ENCODE data around the gene SARDH. TPM values are rescaled to one million over a fixed set of nuclear protein-coding genes. Genes with fewer than 3 reads are reported as not detected.

The SARDH gene
- total RNA-seq, 4 donors from 2014 or later: 0.39 to 2.9 (median 0.51) TPM

- DNase-seq (ENCODE audit: extremely low spot score): no peak
- no peaks in the 10 kb centered on the region for H3K4me1 ChIP-seq
- no peaks in the 10 kb centered on the region for H3K9me3 ChIP-seq
- H3K4me3 ChIP-seq: no peak overlapping the region
- no peaks in the 10 kb centered on the region for H3K36me3 ChIP-seq
- H3K27ac ChIP-seq (replicated peaks in 1 of 4): no peak overlapping the region
- H3K27me3 ChIP-seq: peaks cover 0 to 13% (median 0%) of the 10 kb centered on the region in 4 donors
- no peak for TF ChIP-seq CTCF (IDR thresholded peaks at IDR 0.05)
- TF ChIP-seq POLR2AphosphoS5 (IDR thresholded peaks at IDR 0.05): no peak
- no peak for TF ChIP-seq EP300 (IDR thresholded peaks at IDR 0.05)
- no peak for TF ChIP-seq POLR2A (IDR thresholded peaks at IDR 0.05; ENCODE audit: low read depth)
- intact Hi-C loops (cut with DNase I): no loop called here
- WGBS: 96% methylated on average over 10 of the region's 10 CpGs
Measured at GRCh38 chr9:133693116-133693515, 45.0 kb downstream of the SARDH start.

- Histone ChIP-seq H3K9me3 (no peaks in the 10 kb centered on the region), H3K27me3 (peaks cover 0 to 13% (median 0%) of the 10 kb centered on the region in 4 donors), H3K4me1 (no peaks in the 10 kb centered on the region), H3K27ac (replicated peaks in 1 of 4) (no peak overlapping the region), H3K36me3 (no peaks in the 10 kb centered on the region), H3K4me3 (no peak overlapping the region)
- intact Hi-C loops (cut with DNase I): no loop called here
- TF ChIP-seq POLR2AphosphoS5 (IDR thresholded peaks at IDR 0.05) (no peak), EP300 (IDR thresholded peaks at IDR 0.05) (no peak), POLR2A (IDR thresholded peaks at IDR 0.05; ENCODE audit: low read depth) (no peak), CTCF (IDR thresholded peaks at IDR 0.05) (no peak)
- no peak for DNase-seq (ENCODE audit: extremely low spot score)
- WGBS: 87% methylated on average over 16 of the region's 25 CpGs
Measured at GRCh38 chr9:133692364-133692985, 45.7 kb downstream of the SARDH start.

GRCh38 chr9:133691626-133692363 is 46.4 kb downstream of the SARDH start:
- no peaks in the 10 kb centered on the region for H3K36me3 ChIP-seq
- peaks cover 0 to 13% (median 0%) of the 10 kb centered on the region in 4 donors for H3K27me3 ChIP-seq
- no peak overlapping the region for H3K4me3 ChIP-seq
- H3K4me1 ChIP-seq: no peaks in the 10 kb centered on the region
- no peak for DNase-seq (ENCODE audit: extremely low spot score)
- intact Hi-C loops (cut with DNase I): no loop called here
- WGBS: 87% methylated on average over 17 of the region's 19 CpGs
- no peak overlapping the region for H3K27ac ChIP-seq (replicated peaks in 1 of 4)
- H3K9me3 ChIP-seq: no peaks in the 10 kb centered on the region
- TF ChIP-seq CTCF (IDR thresholded peaks at IDR 0.05) (no peak), POLR2AphosphoS5 (IDR thresholded peaks at IDR 0.05) (no peak), POLR2A (IDR thresholded peaks at IDR 0.05; ENCODE audit: low read depth) (no peak), EP300 (IDR thresholded peaks at IDR 0.05) (no peak)

- TF ChIP-seq EP300 (IDR thresholded peaks at IDR 0.05): no peak
- TF ChIP-seq POLR2AphosphoS5 (IDR thresholded peaks at IDR 0.05): no peak
- no peak for TF ChIP-seq CTCF (IDR thresholded peaks at IDR 0.05)
- TF ChIP-seq POLR2A (IDR thresholded peaks at IDR 0.05; ENCODE audit: low read depth): no peak
- intact Hi-C loops (cut with DNase I): no loop called here
- no peaks in the 10 kb centered on the region for H3K36me3 ChIP-seq
- peaks cover 0 to 13% (median 0%) of the 10 kb centered on the region in 4 donors for H3K27me3 ChIP-seq
- no peak for DNase-seq (ENCODE audit: extremely low spot score)
- H3K9me3 ChIP-seq: no peaks in the 10 kb centered on the region
- WGBS: 71% methylated on average over 2 of the region's 4 CpGs
- H3K4me1 ChIP-seq: no peaks in the 10 kb centered on the region
- no peak overlapping the region for H3K4me3 ChIP-seq
- no peak overlapping the region for H3K27ac ChIP-seq (replicated peaks in 1 of 4)
Measured at GRCh38 chr9:133691191-133691590, 47.0 kb downstream of the SARDH start.

All from esophagus muscularis mucosa (tissue), 4 donors.